Esophagus (tissue), 2 donors: Measurements from ENCODE around the gene GPSM3. TPM values are rescaled to one million over a fixed set of nuclear protein-coding genes. Genes with fewer than 3 reads are reported as not detected.
"Not testable (repeated sequence)": the region's sequence is repeated elsewhere in the genome, so short reads cannot be mapped to it uniquely, and the experiment has no call there.

Source experiments
- H3K27ac ChIP-seq, 2 donors: one replicate each; pipeline ENCODE4 v1.5.1; 2013; ENCODE audit warnings: low read depth in 2 of 2, mild to moderate bottlenecking in 2 of 2, inconsistent platforms in 1 of 2, low read length in 1 of 2, moderate library complexity in 1 of 2
- H3K27me3 ChIP-seq, 2 donors: one replicate each; pipeline ENCODE4 v1.6.1; 2013; ENCODE audit warnings: low read length in 2 of 2, control low read depth in 1 of 2, mild to moderate bottlenecking in 1 of 2; ENCODE audit not compliant: insufficient read depth in 2 of 2, control insufficient read depth in 1 of 2
- H3K36me3 ChIP-seq, 2 donors: one replicate each; pipeline ENCODE4 v1.6.1; 2013; ENCODE audit warnings: low read length in 1 of 2; ENCODE audit not compliant: control insufficient read depth in 2 of 2, insufficient read depth in 2 of 2
- H3K4me1 ChIP-seq, 2 donors: one replicate each; pipeline ENCODE4 v1.6.1; 2013; ENCODE audit warnings: low read length in 1 of 2; ENCODE audit not compliant: control insufficient read depth in 2 of 2, insufficient read depth in 2 of 2
- H3K4me3 ChIP-seq, 2 donors: one replicate each; pipeline ENCODE4 v1.5.1; 2013; ENCODE audit warnings: low read length in 2 of 2, mild to moderate bottlenecking in 2 of 2, low read depth in 1 of 2, moderate library complexity in 1 of 2
- H3K9me3 ChIP-seq, 2 donors: one replicate each; pipeline ENCODE4 v1.6.1; 2013; ENCODE audit warnings: mild to moderate bottlenecking in 2 of 2, low read depth in 1 of 2, low read length in 1 of 2, moderate library complexity in 1 of 2; ENCODE audit not compliant: control insufficient read depth in 2 of 2, insufficient read depth in 1 of 2
- WGBS, 2 donors: extraction: QIAGEN DNeasy Blood & Tissue Kit; methylation state at CpG; one replicate each; pipeline ENCODE4 v1.1.7; 2013; 5-methylcytosine and 5-hydroxymethylcytosine counted together
- polyA plus RNA-seq, 2 donors: library from polyadenylated mRNA; stranded (reverse); fragments of 200-250 nt; gene quantifications; one replicate each; pipeline ENCODE4 v1.2.3, GENCODE V29; 2013
- donor health status: healthy with polysubstance abuse.
- donor health status: Bipolar disorder and iron deficiency.

Gene GPSM3
- polyA plus RNA-seq, 2 donors: 4.0 to 4.6 TPM

GRCh38 chr6:32218167-32218566, 25.7 kb upstream of the GPSM3 start:
- WGBS, 2 donors: 78 to 83% methylated on average over 7 of the region's 7 CpGs
- Histone ChIP-seq H3K27ac (no peak overlapping the region), H3K4me3 (no peak overlapping the region), H3K27me3 (no peaks in the 10 kb centered on the region), H3K4me1 (peaks cover 0 to 4% of the 10 kb centered on the region in 2 donors), H3K9me3 (no peaks in the 10 kb centered on the region), H3K36me3 (no peaks in the 10 kb centered on the region)

DNA sequence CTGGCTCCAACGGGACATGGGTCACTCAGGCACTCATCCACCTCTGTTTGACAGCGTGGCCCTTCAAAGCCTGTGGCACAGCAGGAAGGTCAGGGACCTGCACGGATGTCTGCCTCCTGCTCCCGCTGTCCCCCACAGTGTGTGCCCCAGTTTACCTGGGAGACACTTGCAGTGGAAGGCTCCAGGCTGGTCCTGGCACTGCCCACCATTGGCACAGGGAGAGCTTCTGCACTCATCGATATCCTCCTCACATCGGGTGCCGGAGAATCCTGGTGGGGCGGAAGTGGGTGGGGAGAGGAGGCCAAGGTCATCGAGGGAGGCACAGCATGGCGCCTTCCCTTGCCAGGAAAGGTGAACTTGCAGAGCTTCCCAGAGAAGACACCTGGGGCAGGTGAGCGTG, 24.6 kb upstream of the GPSM3 start:
- WGBS, 2 donors: 91 to 93% methylated on average over 11 of the region's 11 CpGs
- no peak overlapping the region for H3K4me3 ChIP-seq

GRCh38 chr6:32216285-32216684, 23.8 kb upstream of the GPSM3 start:
- H3K4me1 ChIP-seq: no peaks in the 10 kb centered on the region
- no peaks in the 10 kb centered on the region for H3K27me3 ChIP-seq
- 87 to 91% methylated on average over 10 of the region's 10 CpGs for WGBS, 2 donors
- no peak overlapping the region for H3K4me3 ChIP-seq
- no peaks in the 10 kb centered on the region for H3K9me3 ChIP-seq
- no peaks in the 10 kb centered on the region for H3K36me3 ChIP-seq
- no peak overlapping the region for H3K27ac ChIP-seq

More for the DNA sequence above, 24.6 kb upstream of the GPSM3 start:
- Histone ChIP-seq H3K27ac (no peak overlapping the region), H3K4me1 (no peaks in the 10 kb centered on the region), H3K36me3 (no peaks in the 10 kb centered on the region), H3K9me3 (no peaks in the 10 kb centered on the region), H3K27me3 (no peaks in the 10 kb centered on the region)

DNA sequence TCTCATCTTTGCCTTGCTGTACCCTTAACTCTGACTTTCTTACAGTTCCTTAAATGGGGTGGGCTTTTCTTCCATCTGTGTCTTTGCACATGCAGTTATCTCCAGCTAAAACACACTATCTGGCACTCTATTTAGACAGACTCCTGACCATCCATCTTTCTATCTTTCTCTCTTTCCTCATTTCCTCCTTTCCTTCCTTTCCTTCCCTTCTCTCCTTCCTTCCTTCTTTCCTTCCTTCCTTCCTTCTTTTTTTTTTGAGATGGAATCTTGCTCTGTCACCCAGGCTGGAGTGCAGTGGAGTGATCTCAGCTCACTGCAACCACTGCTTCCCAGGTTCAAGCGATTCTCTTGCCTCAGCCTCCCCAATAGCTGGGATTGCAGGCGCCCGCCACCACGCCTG, 23.2 kb upstream of the GPSM3 start:
- H3K36me3 ChIP-seq: no peaks in the 10 kb centered on the region
- no peaks in the 10 kb centered on the region for H3K27me3 ChIP-seq
- H3K4me3 ChIP-seq: no peak overlapping the region
- H3K27ac ChIP-seq: no peak overlapping the region
- no peaks in the 10 kb centered on the region for H3K4me1 ChIP-seq
- WGBS, 2 donors: 97% methylated on average over 4 of the region's 4 CpGs
- no peaks in the 10 kb centered on the region for H3K9me3 ChIP-seq

DNA sequence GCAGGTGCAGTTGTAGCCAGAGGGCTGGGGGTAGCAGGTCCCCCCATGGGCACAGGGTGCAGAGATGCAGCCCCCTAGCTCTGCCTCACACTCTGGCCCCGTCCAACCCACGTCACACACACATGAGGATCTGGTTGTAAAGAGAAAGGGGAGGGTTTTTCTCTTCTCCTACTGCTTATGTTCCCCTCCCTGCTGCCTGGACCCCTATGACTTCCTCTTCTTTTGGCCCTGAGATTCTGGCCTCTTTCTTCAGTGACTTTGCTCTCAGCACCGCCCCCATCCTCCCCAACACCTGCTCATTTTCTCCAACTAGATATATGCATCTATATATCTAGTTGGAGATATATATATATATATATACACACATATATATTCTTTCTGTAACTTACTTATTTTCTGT, 21.7 kb upstream of the GPSM3 start:
- no peaks in the 10 kb centered on the region for H3K4me1 ChIP-seq
- no peak overlapping the region for H3K4me3 ChIP-seq
- WGBS, 2 donors: 85 to 89% methylated on average over 3 of the region's 3 CpGs
- H3K27ac ChIP-seq: no peak overlapping the region
- no peaks in the 10 kb centered on the region for H3K36me3 ChIP-seq
- H3K27me3 ChIP-seq: no peaks in the 10 kb centered on the region
- H3K9me3 ChIP-seq: no peaks in the 10 kb centered on the region

DNA sequence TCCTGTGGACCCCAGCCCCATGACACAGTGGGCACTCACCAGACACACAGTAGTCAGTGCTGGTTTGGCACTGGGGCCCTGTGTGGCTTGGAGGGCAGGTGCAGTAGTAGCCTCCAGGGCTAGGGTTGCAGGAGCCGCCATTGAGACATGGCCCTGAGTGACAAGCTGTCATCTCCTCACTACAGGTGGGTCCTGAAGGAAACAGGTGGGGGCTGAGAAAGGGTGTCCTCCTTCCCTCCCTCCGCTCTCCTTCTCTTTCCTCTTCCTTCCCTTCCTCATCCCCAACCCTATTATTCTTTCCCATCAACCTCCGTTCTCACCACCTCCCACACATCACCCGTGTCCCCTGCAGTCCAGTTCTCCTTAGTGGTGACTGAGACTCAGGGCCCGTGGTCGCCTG, 21.2 kb upstream of the GPSM3 start:
- Histone ChIP-seq H3K36me3 (no peaks in the 10 kb centered on the region), H3K4me1 (no peaks in the 10 kb centered on the region), H3K9me3 (no peaks in the 10 kb centered on the region), H3K4me3 (no peak overlapping the region), H3K27ac (no peak overlapping the region), H3K27me3 (no peaks in the 10 kb centered on the region)
- whole genome bisulfite sequencing, 2 donors: 89 to 92% methylated on average over 6 of the region's 6 CpGs

GRCh38 chr6:32212076-32212760, 19.8 kb upstream of the GPSM3 start:
- no peaks in the 10 kb centered on the region for H3K4me1 ChIP-seq
- WGBS, 2 donors: 82 to 83% methylated on average over 12 of the region's 12 CpGs
- no peaks in the 10 kb centered on the region for H3K36me3 ChIP-seq
- no peaks in the 10 kb centered on the region for H3K27me3 ChIP-seq
- H3K4me3 ChIP-seq: no peak overlapping the region
- H3K27ac ChIP-seq: no peak overlapping the region
- no peaks in the 10 kb centered on the region for H3K9me3 ChIP-seq

- not testable (repeated sequence) for H3K4me3 ChIP-seq, H3K36me3 ChIP-seq, H3K9me3 ChIP-seq, H3K27me3 ChIP-seq, H3K27ac ChIP-seq, H3K4me1 ChIP-seq
- 88 to 89% methylated on average over 4 of the region's 4 CpGs for WGBS, 2 donors
Observed at GRCh38 chr6:32211432-32211831, 19.0 kb upstream of the GPSM3 start.

DNA sequence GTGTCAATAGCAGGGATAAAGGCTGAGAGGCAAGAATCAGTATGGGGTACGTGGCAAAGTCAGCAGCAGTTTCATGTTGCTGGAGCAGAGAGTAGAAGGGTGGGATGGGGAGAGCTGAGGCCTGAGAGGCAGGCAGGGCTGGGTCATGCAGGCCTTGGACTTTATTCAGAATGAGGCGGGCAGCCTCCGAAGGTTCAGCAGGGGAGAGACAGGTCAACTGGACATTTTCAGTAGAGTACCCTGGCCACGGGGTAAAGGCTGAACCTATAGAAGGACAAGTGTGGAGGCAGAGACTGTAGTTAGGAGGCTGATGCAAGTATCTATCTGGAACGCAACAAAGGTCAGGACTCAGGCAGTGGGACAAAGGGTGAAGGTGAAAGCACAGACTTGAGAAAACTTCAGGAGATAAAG, 17.8 kb upstream of the GPSM3 start:
- Histone ChIP-seq H3K27me3 (no peaks in the 10 kb centered on the region), H3K9me3 (no peaks in the 10 kb centered on the region), H3K4me3 (no peak overlapping the region), H3K27ac (no peak overlapping the region), H3K4me1 (no peaks in the 10 kb centered on the region), H3K36me3 (no peaks in the 10 kb centered on the region)
- 89 to 90% methylated on average over 5 of the region's 5 CpGs for WGBS, 2 donors

GRCh38 chr6:32208996-32209395, 16.6 kb upstream of the GPSM3 start:
- Histone ChIP-seq H3K9me3 (no peaks in the 10 kb centered on the region), H3K27me3 (no peaks in the 10 kb centered on the region), H3K4me1 (no peaks in the 10 kb centered on the region), H3K36me3 (no peaks in the 10 kb centered on the region), H3K4me3 (no peak overlapping the region), H3K27ac (no peak overlapping the region)
- WGBS, 2 donors: 65 to 89% methylated on average over 1 of the region's 1 CpG
